ENCODE results near the gene GPNMB. TPM values are rescaled to one million over a fixed set of nuclear protein-coding genes. Genes with fewer than 3 reads are reported as not detected.

Gene GPNMB
- total and polyA plus RNA-seq, 10 of the 15 experiments (the other 5 are each of a cell fraction or from before 2014, with no cell fraction given) = 5.9 to 22.3 (median 10.0) TPM

- ATAC-seq (no peak), FAIRE-seq (no peak), DNase-seq (ENCODE audit: low read depth, low spot score) (no peak)
- BruUV-seq (replicated peaks) = no TSS peak
- Histone ChIP-seq H3K27me3 (replicated peaks in 1 of 2; ENCODE audit: control insufficient read depth in 2 of 2, insufficient read depth in 2 of 2, low read length in 1 of 2) (no peaks in the 10 kb centered on the region), H3K4me3 (no peak overlapping the region), H3K79me2 (ENCODE audit: control insufficient read depth, insufficient read depth, low read length) (no peaks in the 10 kb centered on the region), H2AFZ (ENCODE audit: control insufficient read depth, low read depth, low read length) (no peak overlapping the region), H3K4me1 (ENCODE audit: control insufficient read depth, insufficient read depth, low read length) (no peaks in the 10 kb centered on the region), H3K36me3 (ENCODE audit: control insufficient read depth in 2 of 2, insufficient read depth in 2 of 2, low read length in 1 of 2) (no peaks in the 10 kb centered on the region), H3K9me3 (replicated peaks; ENCODE audit: control insufficient read depth, insufficient read depth, low read length) (no peaks in the 10 kb centered on the region), H3K9ac (ENCODE audit: control insufficient read depth, insufficient read depth, low read length) (no peak overlapping the region), H3K4me2 (ENCODE audit: control insufficient read depth, insufficient read depth) (no peak overlapping the region), H4K20me1 (ENCODE audit: control insufficient read depth, insufficient read depth) (no peaks in the 10 kb centered on the region), H3K27ac (ENCODE audit: control insufficient read depth, insufficient read depth) (no peak overlapping the region)
- in situ Hi-C loops (cut with MboI) = no loop called here
- 46% methylated on average over 4 of the region's 4 CpGs for WGBS (ENCODE audit: insufficient coverage, insufficient replicate concordance, low lambda C conversion rate, missing lambda C conversion rate)
- ChIA-PET POLR2A (no interaction called here), CTCF (interaction anchor here (1.4 kb wide), 1 partner anchor 52 kb away, joined by 4 read pairs; no protein-coding TSS in a partner anchor), SMC1A (ENCODE audit: uncharacterized antibody, unreplicated experiment) (no interaction called here), RAD21 (ENCODE audit: unreplicated experiment) (no interaction called here)
- TF ChIP-seq SP1 (IDR thresholded peaks at IDR 0.05; ENCODE audit: low read depth, low read length) (no peak), KLF5 (IDR thresholded peaks at IDR 0.05; ENCODE audit: partially characterized antibody) (no peak), ZZZ3 (IDR thresholded peaks at IDR 0.05; ENCODE audit: control insufficient read depth, insufficient read length, low read depth) (no peak), SREBF1 (IDR thresholded peaks at IDR 0.05; ENCODE audit: low read length) (no peak), TCF3 (IDR thresholded peaks at IDR 0.05; ENCODE audit: borderline replicate concordance, insufficient read depth, low read depth, low read length) (no peak), CEBPB (IDR thresholded peaks at IDR 0.05; ENCODE audit: borderline replicate concordance in 1 of 2, low read depth in 2 of 2, low read length in 2 of 2) (no peak)
- TF ChIP-seq, protein P1, sequence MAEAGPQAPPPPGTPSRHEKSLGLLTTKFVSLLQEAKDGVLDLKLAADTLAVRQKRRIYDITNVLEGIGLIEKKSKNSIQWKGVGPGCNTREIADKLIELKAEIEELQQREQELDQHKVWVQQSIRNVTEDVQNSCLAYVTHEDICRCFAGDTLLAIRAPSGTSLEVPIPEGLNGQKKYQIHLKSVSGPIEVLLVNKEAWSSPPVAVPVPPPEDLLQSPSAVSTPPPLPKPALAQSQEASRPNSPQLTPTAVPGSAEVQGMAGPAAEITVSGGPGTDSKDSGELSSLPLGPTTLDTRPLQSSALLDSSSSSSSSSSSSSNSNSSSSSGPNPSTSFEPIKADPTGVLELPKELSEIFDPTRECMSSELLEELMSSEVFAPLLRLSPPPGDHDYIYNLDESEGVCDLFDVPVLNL (IDR thresholded peaks at IDR 0.05; ENCODE audit: low read depth, low read length) = no peak
- intact Hi-C loops (cut with micrococcal nuclease; ENCODE audit: unreplicated experiment) = no loop called here
Observed at GRCh38 chr7:23212841-23213240, 33.7 kb upstream of the GPNMB start.

- TF ChIP-seq POU2F2 (IDR thresholded peaks at IDR 0.05; ENCODE audit: borderline replicate concordance, low read depth, low read length) (no peak), CHD1 (IDR thresholded peaks at IDR 0.05; ENCODE audit: low read depth, low read length) (no peak), MYC (IDR thresholded peaks at IDR 0.05; ENCODE audit: insufficient read depth, insufficient read length, insufficient replicate concordance, low read length, severe bottlenecking) (no peak), STAT3 (IDR thresholded peaks at IDR 0.05; ENCODE audit: low read depth, low read length) (no peak), TARDBP (IDR thresholded peaks at IDR 0.05; ENCODE audit: borderline replicate concordance) (no peak), USF1 (IDR thresholded peaks at IDR 0.05; ENCODE audit: borderline replicate concordance, extremely low read length, insufficient read depth, low read depth, low read length) (no peak)
- TF ChIP-seq, protein P2, sequence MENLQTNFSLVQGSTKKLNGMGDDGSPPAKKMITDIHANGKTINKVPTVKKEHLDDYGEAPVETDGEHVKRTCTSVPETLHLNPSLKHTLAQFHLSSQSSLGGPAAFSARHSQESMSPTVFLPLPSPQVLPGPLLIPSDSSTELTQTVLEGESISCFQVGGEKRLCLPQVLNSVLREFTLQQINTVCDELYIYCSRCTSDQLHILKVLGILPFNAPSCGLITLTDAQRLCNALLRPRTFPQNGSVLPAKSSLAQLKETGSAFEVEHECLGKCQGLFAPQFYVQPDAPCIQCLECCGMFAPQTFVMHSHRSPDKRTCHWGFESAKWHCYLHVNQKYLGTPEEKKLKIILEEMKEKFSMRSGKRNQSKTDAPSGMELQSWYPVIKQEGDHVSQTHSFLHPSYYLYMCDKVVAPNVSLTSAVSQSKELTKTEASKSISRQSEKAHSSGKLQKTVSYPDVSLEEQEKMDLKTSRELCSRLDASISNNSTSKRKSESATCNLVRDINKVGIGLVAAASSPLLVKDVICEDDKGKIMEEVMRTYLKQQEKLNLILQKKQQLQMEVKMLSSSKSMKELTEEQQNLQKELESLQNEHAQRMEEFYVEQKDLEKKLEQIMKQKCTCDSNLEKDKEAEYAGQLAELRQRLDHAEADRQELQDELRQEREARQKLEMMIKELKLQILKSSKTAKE (IDR thresholded peaks at IDR 0.05; ENCODE audit: low read depth, poor library complexity, severe bottlenecking) = no peak
- SMC1A ChIA-PET (ENCODE audit: uncharacterized antibody, unreplicated experiment) = interaction anchor here (1.0 kb wide), 1 partner anchor 13 kb away, joined by 3 read pairs; no protein-coding TSS in a partner anchor
- in situ Hi-C loops (cut with MboI) = no loop called here
Observed at GRCh38 chr7:23213755-23214154, 32.8 kb upstream of the GPNMB start.

More at GRCh38 chr7:23213755-23214154, 32.8 kb upstream of the GPNMB start:
- RAD21 ChIA-PET (ENCODE audit: unreplicated experiment) = interaction anchor here (1.0 kb wide), 1 partner anchor 18 kb away, joined by 3 read pairs; no protein-coding TSS in a partner anchor
- WGBS (ENCODE audit: insufficient coverage, insufficient replicate concordance, low lambda C conversion rate, missing lambda C conversion rate) = 88% methylated on average over 11 of the region's 11 CpGs
- Histone ChIP-seq H3K27ac (ENCODE audit: control insufficient read depth, insufficient read depth) (no peak overlapping the region), H3K4me2 (ENCODE audit: control insufficient read depth, insufficient read depth) (no peak overlapping the region), H3K4me1 (ENCODE audit: control insufficient read depth, insufficient read depth, low read length) (no peaks in the 10 kb centered on the region), H3K36me3 (ENCODE audit: control insufficient read depth in 2 of 2, insufficient read depth in 2 of 2, low read length in 1 of 2) (no peaks in the 10 kb centered on the region), H2AFZ (ENCODE audit: control insufficient read depth, low read depth, low read length) (no peak overlapping the region), H3K27me3 (replicated peaks in 1 of 2; ENCODE audit: control insufficient read depth in 2 of 2, insufficient read depth in 2 of 2, low read length in 1 of 2) (no peaks in the 10 kb centered on the region), H3K79me2 (ENCODE audit: control insufficient read depth, insufficient read depth, low read length) (no peaks in the 10 kb centered on the region), H3K9me3 (replicated peaks; ENCODE audit: control insufficient read depth, insufficient read depth, low read length) (no peaks in the 10 kb centered on the region), H4K20me1 (ENCODE audit: control insufficient read depth, insufficient read depth) (no peaks in the 10 kb centered on the region), H3K9ac (ENCODE audit: control insufficient read depth, insufficient read depth, low read length) (no peak overlapping the region), H3K4me3 (no peak overlapping the region)
- CTCF ChIA-PET = no interaction called here
- FAIRE-seq = no peak
- BruUV-seq (replicated peaks) = no TSS peak
- POLR2A ChIA-PET = no interaction called here
- ATAC-seq = no peak
- DNase-seq (ENCODE audit: low read depth, low spot score) = no peak
- intact Hi-C loops (cut with micrococcal nuclease; ENCODE audit: unreplicated experiment) = no loop called here

Data from GM12878 (cell line).